Prostate gland (tissue), 2 donors: ENCODE measurements around the gene RBX1. TPM values are rescaled to one million over a fixed set of nuclear protein-coding genes. Genes with fewer than 3 reads are reported as not detected.

Source experiments
- DNase-seq: peaks from one replicate; pipeline ENCODE4 v3.0.0-alpha.2; 2019; ENCODE audit warnings: low spot score
- H3K27ac ChIP-seq, 2 donors: fragments of 200-600 bp; sonication (generic); 2 replicates each; pipeline ENCODE4 v1.5.1; 2017 to 2019
- H3K27me3 ChIP-seq: fragments of 200-600 bp; sonication (generic); replicated peaks from 2 replicates; pipeline ENCODE4 v1.5.1; 2019; ENCODE audit not compliant: insufficient read depth
- H3K36me3 ChIP-seq, 2 donors: fragments of 200-600 bp; sonication (generic); 1 replicate in 1 of 2; 2 replicates in 1 of 2; pipeline versions ENCODE4 v1.5.1 to v1.8.1; 2017 to 2019
- H3K4me1 ChIP-seq: fragments of 200-600 bp; sonication (generic); replicated peaks from 2 replicates; pipeline ENCODE4 v1.5.1; 2019
- H3K4me3 ChIP-seq, 2 donors: fragments of 200-600 bp; sonication (generic); 2 replicates each; pipeline ENCODE4 v1.5.1; 2017 to 2019
- H3K9me3 ChIP-seq: fragments of 200-600 bp; sonication (generic); 2 replicates; pipeline ENCODE4 v1.5.1; 2017
- CTCF ChIP-seq, 4 experiments: fragments of 200-600 bp in 2 of 4; fragments of 450-650 bp in 2 of 4; sonication (generic) in 2 of 4; IDR thresholded peaks; 1 replicate in 3 of 4; 2 replicates in 1 of 4; pipeline ENCODE4 v1.5.1; 2016 to 2019; ENCODE audit warnings: antibody characterized with exemption in 4 of 4, mild to moderate bottlenecking in 2 of 4, moderate library complexity in 2 of 4
- POLR2A ChIP-seq: fragments of 450-650 bp; IDR thresholded peaks from one replicate; pipeline ENCODE4 v1.6.1; 2016; ENCODE audit warnings: antibody characterized with exemption, mild to moderate bottlenecking
- POLR2AphosphoS5 ChIP-seq: sonication (generic); formaldehyde crosslinking; IDR thresholded peaks from one replicate; pipeline ENCODE4 v1.6.1; 2017; ENCODE audit warnings: antibody characterized with exemption
- WGBS: methylation state at CpG from one replicate; pipeline ENCODE4 v1.1.5; 2018; 5-methylcytosine and 5-hydroxymethylcytosine counted together
- intact Hi-C: fragments of 100-400 bp; cut with DNase I; formaldehyde crosslinking; loops from one replicate; pipeline ENCODE4 v1.14.2; 2022
- total RNA-seq, 2 donors: library from RNA; depleted of rRNA; stranded (reverse); fragments of >200 nt; gene quantifications; one replicate each; pipeline ENCODE4 v1.1.0, GENCODE V29; 2016

RBX1 gene
- total RNA-seq, 2 donors from 2014 or later = 34.9 to 42.8 TPM

- intact Hi-C loops = no loop called here
- H3K4me1 ChIP-seq = no peaks in the 10 kb centered on the region
- H3K27me3 ChIP-seq = no peaks in the 10 kb centered on the region
- no peak for DNase-seq
- H3K27ac ChIP-seq = no peak overlapping the region
- TF ChIP-seq POLR2AphosphoS5 = no peak
- TF ChIP-seq POLR2A = no peak
- no peak for TF ChIP-seq CTCF (IDR thresholded peaks at IDR 0.05)
- H3K9me3 ChIP-seq = no peaks in the 10 kb centered on the region
- H3K36me3 ChIP-seq = no peaks in the 10 kb centered on the region
- 93% methylated on average over 2 of the region's 2 CpGs for WGBS
- no peak overlapping the region for H3K4me3 ChIP-seq
Observed at GRCh38 chr22:40939202-40939601, 12.0 kb upstream of the RBX1 start.

GRCh38 chr22:40951795-40952605 lies 822 bp downstream of the RBX1 start:
- H3K4me1 ChIP-seq = peaks cover 5% of the 10 kb centered on the region
- TF ChIP-seq POLR2AphosphoS5 (no peak), POLR2A (peak; percentile 15), CTCF (IDR thresholded peaks at IDR 0.05) (no peak)
- no peaks in the 10 kb centered on the region for H3K9me3 ChIP-seq
- peak overlapping the region; percentile 91 to 95 for H3K27ac ChIP-seq
- no peaks in the 10 kb centered on the region for H3K27me3 ChIP-seq
- intact Hi-C loops = loop anchor here (1.0 kb wide), 2 partner anchors 70 to 139 kb away; no protein-coding TSS in a partner anchor
- peaks cover 0 to 6% of the 10 kb centered on the region in 2 donors for H3K36me3 ChIP-seq
- no peak for DNase-seq
- peak overlapping the region; percentile 73 to 80 for H3K4me3 ChIP-seq
- 3% methylated on average over 21 of the region's 21 CpGs for WGBS

- no peak for DNase-seq
- Histone ChIP-seq H3K36me3 (peaks cover 0 to 6% of the 10 kb centered on the region in 2 donors), H3K4me3 (no peak overlapping the region), H3K9me3 (no peaks in the 10 kb centered on the region), H3K4me1 (peaks cover 9% of the 10 kb centered on the region), H3K27me3 (no peaks in the 10 kb centered on the region), H3K27ac (peak overlapping the region in 1 of 2 donors; percentile 33)
- WGBS = 60% methylated on average over 2 of the region's 2 CpGs
- intact Hi-C loops = no loop called here
- TF ChIP-seq POLR2A (no peak), CTCF (IDR thresholded peaks at IDR 0.05) (no peak)
Observed at GRCh38 chr22:40953471-40953870, 2.3 kb downstream of the RBX1 start.

GRCh38 chr22:40954113-40954512 lies 2.9 kb downstream of the RBX1 start:
- H3K9me3 ChIP-seq = no peaks in the 10 kb centered on the region
- WGBS = 74% methylated on average over 4 of the region's 4 CpGs
- intact Hi-C loops = no loop called here
- H3K4me3 ChIP-seq = no peak overlapping the region
- peaks cover 0 to 6% of the 10 kb centered on the region in 2 donors for H3K36me3 ChIP-seq
- H3K4me1 ChIP-seq = peaks cover 12% of the 10 kb centered on the region
- no peak for TF ChIP-seq POLR2A
- no peak for TF ChIP-seq CTCF (IDR thresholded peaks at IDR 0.05)
- no peak for TF ChIP-seq POLR2AphosphoS5
- DNase-seq = no peak
- no peaks in the 10 kb centered on the region for H3K27me3 ChIP-seq
- H3K27ac ChIP-seq = peak overlapping the region in 1 of 2 donors; percentile 33

- no peak for TF ChIP-seq POLR2AphosphoS5
- DNase-seq = no peak
- Histone ChIP-seq H3K4me1 (peaks cover 12% of the 10 kb centered on the region), H3K27me3 (no peaks in the 10 kb centered on the region), H3K4me3 (no peak overlapping the region), H3K27ac (no peak overlapping the region), H3K9me3 (no peaks in the 10 kb centered on the region), H3K36me3 (peaks cover 0 to 6% of the 10 kb centered on the region in 2 donors)
- intact Hi-C loops = no loop called here
- WGBS = 70% methylated on average over 3 of the region's 3 CpGs
Observed at GRCh38 chr22:40955571-40955970, 4.4 kb downstream of the RBX1 start.
